Measurements from ENCODE around the gene CD276.

DNA sequence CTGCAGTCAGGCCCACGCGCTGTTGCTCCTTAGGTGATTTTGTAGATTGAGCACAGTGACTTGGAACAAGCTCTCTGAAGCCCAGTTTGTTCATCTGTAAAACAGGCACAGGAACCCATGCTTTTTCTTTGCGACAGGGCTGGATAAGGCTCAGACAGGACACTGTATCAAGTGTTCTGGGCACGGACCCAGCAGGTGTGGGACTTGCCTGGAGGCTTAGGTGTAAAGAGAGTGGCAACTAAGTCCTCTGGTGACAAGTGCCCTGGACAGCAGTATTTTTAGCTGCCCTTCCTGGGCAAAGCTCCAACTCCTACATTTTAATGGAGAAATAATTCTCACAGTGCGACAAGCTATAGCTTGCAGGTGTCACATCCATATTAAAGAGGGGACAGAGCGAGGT lies 32.2 kb downstream of the CD276 start:
- no peak for TF ChIP-seq TCF7L2 (IDR thresholded peaks at IDR 0.05; ENCODE audit: borderline replicate concordance, extremely low read depth, insufficient read depth, insufficient read length)
- no peak for TF ChIP-seq ELF1 (IDR thresholded peaks at IDR 0.05; ENCODE audit: borderline replicate concordance, low read depth)
- TF ChIP-seq, protein P1, sequence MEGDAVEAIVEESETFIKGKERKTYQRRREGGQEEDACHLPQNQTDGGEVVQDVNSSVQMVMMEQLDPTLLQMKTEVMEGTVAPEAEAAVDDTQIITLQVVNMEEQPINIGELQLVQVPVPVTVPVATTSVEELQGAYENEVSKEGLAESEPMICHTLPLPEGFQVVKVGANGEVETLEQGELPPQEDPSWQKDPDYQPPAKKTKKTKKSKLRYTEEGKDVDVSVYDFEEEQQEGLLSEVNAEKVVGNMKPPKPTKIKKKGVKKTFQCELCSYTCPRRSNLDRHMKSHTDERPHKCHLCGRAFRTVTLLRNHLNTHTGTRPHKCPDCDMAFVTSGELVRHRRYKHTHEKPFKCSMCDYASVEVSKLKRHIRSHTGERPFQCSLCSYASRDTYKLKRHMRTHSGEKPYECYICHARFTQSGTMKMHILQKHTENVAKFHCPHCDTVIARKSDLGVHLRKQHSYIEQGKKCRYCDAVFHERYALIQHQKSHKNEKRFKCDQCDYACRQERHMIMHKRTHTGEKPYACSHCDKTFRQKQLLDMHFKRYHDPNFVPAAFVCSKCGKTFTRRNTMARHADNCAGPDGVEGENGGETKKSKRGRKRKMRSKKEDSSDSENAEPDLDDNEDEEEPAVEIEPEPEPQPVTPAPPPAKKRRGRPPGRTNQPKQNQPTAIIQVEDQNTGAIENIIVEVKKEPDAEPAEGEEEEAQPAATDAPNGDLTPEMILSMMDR (IDR thresholded peaks at IDR 0.05 in 2 of 3, conservative IDR thresholded peaks at IDR 0.05 in 1 of 3; ENCODE audit: borderline replicate concordance in 1 of 3, insufficient read depth in 1 of 3, low read depth in 2 of 3, low read length in 2 of 3) = no peak
- TF ChIP-seq EZH2 (IDR thresholded peaks at IDR 0.05) = no peak
- TF ChIP-seq, protein P2, sequence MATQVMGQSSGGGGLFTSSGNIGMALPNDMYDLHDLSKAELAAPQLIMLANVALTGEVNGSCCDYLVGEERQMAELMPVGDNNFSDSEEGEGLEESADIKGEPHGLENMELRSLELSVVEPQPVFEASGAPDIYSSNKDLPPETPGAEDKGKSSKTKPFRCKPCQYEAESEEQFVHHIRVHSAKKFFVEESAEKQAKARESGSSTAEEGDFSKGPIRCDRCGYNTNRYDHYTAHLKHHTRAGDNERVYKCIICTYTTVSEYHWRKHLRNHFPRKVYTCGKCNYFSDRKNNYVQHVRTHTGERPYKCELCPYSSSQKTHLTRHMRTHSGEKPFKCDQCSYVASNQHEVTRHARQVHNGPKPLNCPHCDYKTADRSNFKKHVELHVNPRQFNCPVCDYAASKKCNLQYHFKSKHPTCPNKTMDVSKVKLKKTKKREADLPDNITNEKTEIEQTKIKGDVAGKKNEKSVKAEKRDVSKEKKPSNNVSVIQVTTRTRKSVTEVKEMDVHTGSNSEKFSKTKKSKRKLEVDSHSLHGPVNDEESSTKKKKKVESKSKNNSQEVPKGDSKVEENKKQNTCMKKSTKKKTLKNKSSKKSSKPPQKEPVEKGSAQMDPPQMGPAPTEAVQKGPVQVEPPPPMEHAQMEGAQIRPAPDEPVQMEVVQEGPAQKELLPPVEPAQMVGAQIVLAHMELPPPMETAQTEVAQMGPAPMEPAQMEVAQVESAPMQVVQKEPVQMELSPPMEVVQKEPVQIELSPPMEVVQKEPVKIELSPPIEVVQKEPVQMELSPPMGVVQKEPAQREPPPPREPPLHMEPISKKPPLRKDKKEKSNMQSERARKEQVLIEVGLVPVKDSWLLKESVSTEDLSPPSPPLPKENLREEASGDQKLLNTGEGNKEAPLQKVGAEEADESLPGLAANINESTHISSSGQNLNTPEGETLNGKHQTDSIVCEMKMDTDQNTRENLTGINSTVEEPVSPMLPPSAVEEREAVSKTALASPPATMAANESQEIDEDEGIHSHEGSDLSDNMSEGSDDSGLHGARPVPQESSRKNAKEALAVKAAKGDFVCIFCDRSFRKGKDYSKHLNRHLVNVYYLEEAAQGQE (IDR thresholded peaks at IDR 0.05; ENCODE audit: low read depth) = no peak
- TF ChIP-seq EZH2phosphoT487 (IDR thresholded peaks at IDR 0.05; ENCODE audit: borderline replicate concordance) = no peak

Measured in HCT116 (cell line).